Glutamatergic neuron (in vitro differentiated cells): ENCODE results near the gene ULK1. TPM values are rescaled to one million over a fixed set of nuclear protein-coding genes. Genes with fewer than 3 reads are reported as not detected.
A peak's percentile ranks its signal among the peaks of the same experiment; 100 is the strongest.

Source experiments
- DNase-seq: peaks from one replicate; pipeline ENCODE4 v3.0.0; 2022
- H3K27ac Mint-ChIP-seq: one replicate; pipeline ENCODE4 v1.8.0; 2020; ENCODE audit warnings: mild to moderate bottlenecking, mixed read lengths, inconsistent platforms; ENCODE audit not compliant: unreplicated experiment
- H3K27me3 Mint-ChIP-seq: one replicate; pipeline ENCODE4 v1.8.0; 2020; ENCODE audit warnings: mild to moderate bottlenecking, moderate library complexity, mixed read lengths, inconsistent platforms; ENCODE audit not compliant: unreplicated experiment
- H3K36me3 Mint-ChIP-seq: one replicate; pipeline ENCODE4 v1.8.0; 2020; ENCODE audit warnings: mild to moderate bottlenecking, mixed read lengths, inconsistent platforms; ENCODE audit not compliant: unreplicated experiment
- H3K4me1 Mint-ChIP-seq: one replicate; pipeline ENCODE4 v1.8.0; 2020; ENCODE audit warnings: mild to moderate bottlenecking, low read depth, mixed read lengths, inconsistent platforms; ENCODE audit not compliant: unreplicated experiment
- H3K4me3 Mint-ChIP-seq: one replicate; pipeline ENCODE4 v1.8.0; 2020; ENCODE audit warnings: mild to moderate bottlenecking, mixed read lengths, inconsistent platforms; ENCODE audit not compliant: unreplicated experiment
- H3K9me3 Mint-ChIP-seq: one replicate; pipeline ENCODE4 v1.8.0; 2020; ENCODE audit warnings: mild to moderate bottlenecking, moderate library complexity, mixed read lengths, inconsistent platforms; ENCODE audit not compliant: unreplicated experiment
- total RNA-seq: library from RNA; stranded (reverse); fragmentation: NEBNext Ultra II Directional; extraction: Animal tissue kit (Norgen Biotek cat#: 25700); gene quantifications from one replicate; pipeline ENCODE4 v1.2.1, GENCODE V29; 2021; ENCODE audit not compliant: unreplicated experiment
- TF ChIP-seq, protein P1 (sequence below): fragments of 200-600 bp; sonication (generic); IDR thresholded peaks from one replicate; pipeline ENCODE4 v1.5.0; 2021; ENCODE audit not compliant: partially characterized antibody, unreplicated experiment

Gene ULK1
- total RNA-seq, 1 donor from 2014 or later, result 168 TPM

DNA sequence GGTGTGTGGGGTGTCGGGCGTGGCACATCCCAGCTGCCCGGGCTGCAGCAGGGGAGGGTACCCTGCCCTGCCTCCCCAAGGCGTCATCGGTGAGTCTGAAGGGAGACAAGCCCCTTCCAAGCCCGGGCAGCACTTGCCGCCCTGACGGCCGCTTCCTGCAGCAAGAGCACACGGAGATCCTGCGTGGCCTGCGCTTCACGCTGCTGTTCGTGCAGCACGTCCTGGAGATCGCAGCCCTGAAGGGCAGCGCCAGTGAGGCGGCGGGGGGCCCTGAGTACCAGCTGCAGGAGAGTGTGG lies 24.6 kb downstream of the ULK1 start:
- Mint-ChIP-seq H3K4me3 (no peak overlapping the region), H3K27me3 (peaks cover 10% of the 10 kb centered on the region), H3K9me3 (peaks cover 1% of the 10 kb centered on the region), H3K4me1 (peaks cover 4% of the 10 kb centered on the region), H3K27ac (no peak overlapping the region), H3K36me3 (no peaks in the 10 kb centered on the region)
- no peak for DNase-seq
- TF ChIP-seq, protein P1, sequence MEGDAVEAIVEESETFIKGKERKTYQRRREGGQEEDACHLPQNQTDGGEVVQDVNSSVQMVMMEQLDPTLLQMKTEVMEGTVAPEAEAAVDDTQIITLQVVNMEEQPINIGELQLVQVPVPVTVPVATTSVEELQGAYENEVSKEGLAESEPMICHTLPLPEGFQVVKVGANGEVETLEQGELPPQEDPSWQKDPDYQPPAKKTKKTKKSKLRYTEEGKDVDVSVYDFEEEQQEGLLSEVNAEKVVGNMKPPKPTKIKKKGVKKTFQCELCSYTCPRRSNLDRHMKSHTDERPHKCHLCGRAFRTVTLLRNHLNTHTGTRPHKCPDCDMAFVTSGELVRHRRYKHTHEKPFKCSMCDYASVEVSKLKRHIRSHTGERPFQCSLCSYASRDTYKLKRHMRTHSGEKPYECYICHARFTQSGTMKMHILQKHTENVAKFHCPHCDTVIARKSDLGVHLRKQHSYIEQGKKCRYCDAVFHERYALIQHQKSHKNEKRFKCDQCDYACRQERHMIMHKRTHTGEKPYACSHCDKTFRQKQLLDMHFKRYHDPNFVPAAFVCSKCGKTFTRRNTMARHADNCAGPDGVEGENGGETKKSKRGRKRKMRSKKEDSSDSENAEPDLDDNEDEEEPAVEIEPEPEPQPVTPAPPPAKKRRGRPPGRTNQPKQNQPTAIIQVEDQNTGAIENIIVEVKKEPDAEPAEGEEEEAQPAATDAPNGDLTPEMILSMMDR, result no peak

DNA sequence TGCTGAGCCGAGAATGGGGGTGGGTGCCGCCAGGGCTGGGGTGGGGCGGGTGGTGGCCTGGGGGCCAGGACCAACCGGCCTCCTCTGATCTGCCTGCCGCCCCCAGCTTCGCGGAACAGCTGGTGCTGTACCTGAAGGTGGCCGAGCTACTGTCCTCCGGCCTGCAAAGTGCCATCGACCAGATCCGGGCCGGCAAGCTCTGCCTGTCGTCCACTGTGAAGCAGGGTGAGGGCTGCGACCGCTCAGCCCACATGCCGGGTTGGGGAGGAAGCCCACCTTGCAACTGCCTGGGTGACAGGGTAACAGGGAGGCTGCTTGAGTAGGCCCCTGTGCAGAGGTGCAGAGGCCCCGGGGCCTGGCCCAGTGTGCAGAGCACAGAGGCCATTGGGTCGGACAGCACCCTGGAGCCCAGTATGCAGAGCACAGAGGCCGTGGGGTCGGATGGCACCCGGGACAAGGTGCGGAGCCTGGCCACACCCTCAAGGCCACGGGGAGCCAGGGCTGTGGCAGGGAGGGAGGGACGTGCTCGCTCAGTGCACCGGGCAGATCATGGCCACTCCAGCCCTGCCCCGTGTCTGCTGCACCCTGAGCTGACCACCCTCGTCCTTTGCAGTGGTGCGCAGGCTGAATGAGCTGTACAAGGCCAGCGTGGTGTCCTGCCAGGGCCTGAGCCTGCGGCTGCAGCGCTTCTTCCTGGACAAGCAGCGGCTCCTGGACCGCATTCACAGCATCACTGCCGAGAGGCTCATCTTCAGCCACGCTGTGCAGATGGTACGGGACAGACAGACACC lies 25.1 kb downstream of the ULK1 start:
- TF ChIP-seq, protein P1, result no peak
- no peaks in the 10 kb centered on the region for H3K36me3 Mint-ChIP-seq
- H3K27ac Mint-ChIP-seq, result no peak overlapping the region
- H3K4me3 Mint-ChIP-seq, result no peak overlapping the region
- no peak for DNase-seq
- peaks cover 10% of the 10 kb centered on the region for H3K27me3 Mint-ChIP-seq
- peaks cover 4% of the 10 kb centered on the region for H3K4me1 Mint-ChIP-seq
- H3K9me3 Mint-ChIP-seq, result peaks cover 2% of the 10 kb centered on the region

DNA sequence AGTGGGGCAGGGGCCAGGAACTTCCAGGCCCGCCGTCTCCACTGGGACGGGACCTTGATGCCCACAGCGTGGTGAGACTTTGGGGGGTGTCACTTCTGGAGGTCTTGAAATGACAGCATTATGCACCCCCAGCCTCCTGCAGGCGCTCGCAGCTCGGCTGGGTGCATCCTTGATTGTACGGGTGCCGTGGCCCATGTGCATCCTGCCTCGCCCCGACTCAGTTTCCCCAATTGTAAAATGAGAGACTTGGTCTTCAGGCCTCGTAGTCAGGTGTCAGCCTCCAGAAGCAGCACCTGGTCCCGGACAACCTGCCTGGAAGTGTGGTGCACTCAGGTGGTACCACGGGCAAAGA lies 25.7 kb downstream of the ULK1 start:
- DNase-seq, result no peak
- peaks cover 8% of the 10 kb centered on the region for H3K4me1 Mint-ChIP-seq
- H3K27ac Mint-ChIP-seq, result no peak overlapping the region
- no peak overlapping the region for H3K4me3 Mint-ChIP-seq
- TF ChIP-seq, protein P1, result no peak
- peaks cover 3% of the 10 kb centered on the region for H3K9me3 Mint-ChIP-seq
- no peaks in the 10 kb centered on the region for H3K36me3 Mint-ChIP-seq
- H3K27me3 Mint-ChIP-seq, result peaks cover 13% of the 10 kb centered on the region

DNA sequence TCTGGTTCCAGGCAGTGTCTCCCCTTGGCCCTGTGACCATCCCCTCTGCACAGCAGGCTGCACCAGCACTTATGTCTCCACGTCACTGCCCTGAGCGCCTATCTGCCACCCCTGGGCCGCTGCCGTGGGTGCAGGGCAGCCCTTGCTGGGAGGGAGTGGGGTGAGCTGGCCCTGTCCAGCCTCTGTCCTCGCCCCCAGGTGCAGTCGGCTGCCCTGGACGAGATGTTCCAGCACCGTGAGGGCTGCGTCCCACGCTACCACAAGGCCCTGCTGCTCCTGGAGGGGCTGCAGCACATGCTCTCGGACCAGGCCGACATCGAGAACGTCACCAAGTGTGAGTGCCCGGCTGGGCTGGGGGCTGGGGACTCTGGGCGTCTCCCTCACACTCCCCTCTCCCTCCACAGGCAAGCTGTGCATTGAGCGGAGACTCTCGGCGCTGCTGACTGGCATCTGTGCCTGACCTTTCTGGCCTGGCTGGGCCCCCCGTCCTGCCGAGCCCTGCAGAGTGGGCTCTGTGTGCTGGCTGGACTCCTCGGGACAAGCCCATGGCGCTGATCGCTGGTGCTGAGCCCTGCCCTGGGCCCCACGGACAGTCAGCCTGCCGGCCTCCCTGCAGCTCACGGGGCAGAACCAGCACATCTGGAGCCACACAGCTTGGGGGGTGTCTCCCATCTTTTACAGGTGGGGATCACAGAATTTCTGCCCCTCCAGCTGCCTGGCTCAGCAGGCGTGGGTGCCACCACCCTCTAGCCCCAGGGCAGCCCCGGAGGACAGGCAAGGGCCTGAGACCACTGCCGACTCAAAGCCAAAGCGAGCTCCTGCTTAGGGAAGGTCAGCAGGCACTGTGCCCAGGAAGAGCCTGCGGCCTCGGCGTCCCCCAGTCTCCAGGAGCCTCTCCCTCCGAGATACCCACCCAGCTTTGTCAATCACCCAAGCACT lies 26.7 kb downstream of the ULK1 start:
- peaks cover 8% of the 10 kb centered on the region for H3K4me1 Mint-ChIP-seq
- peaks cover 13% of the 10 kb centered on the region for H3K27me3 Mint-ChIP-seq
- H3K36me3 Mint-ChIP-seq, result no peaks in the 10 kb centered on the region
- DNase-seq, result no peak
- H3K4me3 Mint-ChIP-seq, result no peak overlapping the region
- H3K9me3 Mint-ChIP-seq, result peaks cover 3% of the 10 kb centered on the region
- TF ChIP-seq, protein P1, result no peak
- peak overlapping the region; percentile 43 for H3K27ac Mint-ChIP-seq
